H1 (cell line): ENCODE data around the gene ONECUT2. TPM values are rescaled to one million over a fixed set of nuclear protein-coding genes. Genes with fewer than 3 reads are reported as not detected.

Experiments used
- CTCF ChIA-PET: fragments of 300-600 bp; sonication (Branson Sonifier 250); formaldehyde crosslinking; loops from one replicate; lab custom pipeline; 2021; ENCODE audit not compliant: partially characterized antibody; lab: Charles Lee
- POLR2A ChIA-PET: fragments of 300-600 bp; sonication (Branson Sonifier 250); formaldehyde crosslinking; loops from one replicate; lab custom pipeline; 2021; ENCODE audit warnings: inconsistent platforms; ENCODE audit not compliant: partially characterized antibody; lab: Charles Lee
- DNase-seq, 2 experiments: peaks; one replicate each; pipeline versions ENCODE4 v3.0.0 to v3.0.0-alpha.2; 2010 to 2022; ENCODE audit warnings: low spot score in 2 of 2, low read depth in 1 of 2, mixed read lengths in 1 of 2
- FAIRE-seq: peaks from 2 replicates; lab custom pipeline; 2011; peaks lifted over from hg19 to GRCh38; lab: Jason Lieb, UNC
- H2AFZ ChIP-seq: 2 replicates; pipeline ENCODE4 v1.8.1; 2012; ENCODE audit warnings: low read length, inconsistent platforms
- H2AK5ac ChIP-seq: 2 replicates; pipeline ENCODE4 v1.6.1; 2013; ENCODE audit warnings: low read depth, low read length
- H2BK120ac ChIP-seq: replicated peaks from 2 replicates; pipeline ENCODE3; 2013; ENCODE audit warnings: low read depth, low read length, inconsistent platforms
- H2BK12ac ChIP-seq: 2 replicates; pipeline ENCODE4 v1.6.1; 2013; ENCODE audit warnings: low read depth, low read length
- H2BK15ac ChIP-seq: 2 replicates; pipeline ENCODE4 v1.6.1; 2013; ENCODE audit warnings: low read length
- H2BK20ac ChIP-seq: 2 replicates; pipeline ENCODE4 v1.6.1; 2013; ENCODE audit warnings: low read length
- H2BK5ac ChIP-seq: 2 replicates; pipeline ENCODE4 v1.6.1; 2013; ENCODE audit warnings: low read depth, low read length
- H3K14ac ChIP-seq: 2 replicates; pipeline ENCODE4 v1.6.1; 2013; ENCODE audit warnings: inconsistent platforms; ENCODE audit not compliant: insufficient read length
- H3K18ac ChIP-seq: 2 replicates; pipeline ENCODE4 v1.6.1; 2013; ENCODE audit warnings: low read length; ENCODE audit errors: extremely low read depth
- H3K23ac ChIP-seq: 2 replicates; pipeline ENCODE4 v1.6.1; 2013; ENCODE audit warnings: inconsistent platforms; ENCODE audit not compliant: insufficient read length
- H3K23me2 ChIP-seq: 2 replicates; pipeline ENCODE4 v1.6.1; 2013; ENCODE audit warnings: low read depth, low read length
- H3K27ac ChIP-seq: 2 replicates; pipeline ENCODE4 v1.6.1; 2011; ENCODE audit warnings: low read depth, low read length, inconsistent platforms
- H3K27me3 ChIP-seq, 4 experiments: replicated peaks in 1 of 4; 1 replicate in 1 of 4; 2 replicates in 3 of 4; pipeline versions ENCODE4 v1.6.1 to v1.8.1; 2011 to 2013; ENCODE audit warnings: low read length in 3 of 4, mild to moderate bottlenecking in 3 of 4, inconsistent platforms in 2 of 4, mixed read lengths in 2 of 4, moderate library complexity in 1 of 4; ENCODE audit not compliant: control insufficient read depth in 3 of 4, insufficient read depth in 3 of 4; ENCODE audit errors: extremely low read depth in 1 of 4
- H3K36me3 ChIP-seq, 4 experiments: 2 replicates each; pipeline versions ENCODE4 v1.6.1 to v1.8.1; 2011 to 2013; ENCODE audit warnings: mild to moderate bottlenecking in 4 of 4, low read length in 3 of 4, moderate library complexity in 2 of 4, control low read depth in 1 of 4, inconsistent platforms in 1 of 4; ENCODE audit not compliant: insufficient read depth in 4 of 4, control insufficient read depth in 2 of 4
- H3K4ac ChIP-seq: replicated peaks from 2 replicates; pipeline ENCODE3; 2013; ENCODE audit warnings: low read length, low read depth, mixed read lengths, inconsistent platforms; ENCODE audit not compliant: insufficient read length
- H3K4me1 ChIP-seq, 4 experiments: replicated peaks in 1 of 4; 1 replicate in 1 of 4; 2 replicates in 3 of 4; pipeline versions ENCODE4 v1.6.1 to v1.8.1; 2011 to 2013; ENCODE audit warnings: low read length in 3 of 4, inconsistent platforms in 2 of 4, mixed read lengths in 1 of 4; ENCODE audit not compliant: insufficient read depth in 4 of 4, control insufficient read depth in 3 of 4
- H3K4me2 ChIP-seq, 2 experiments: 2 replicates each; pipeline versions ENCODE4 v1.6.1 to v1.8.1; 2011 to 2013; ENCODE audit warnings: low read depth in 2 of 2, low read length in 2 of 2, control low read depth in 1 of 2, inconsistent platforms in 1 of 2, mild to moderate bottlenecking in 1 of 2; ENCODE audit not compliant: insufficient read depth in 1 of 2
- H3K4me3 ChIP-seq, 4 experiments: fragments of 200-600, 300-600 bp in 1 of 4; sonication (generic), shearing (Covaris generic), sonication (Bioruptor Twin) in 1 of 4; 2 replicates each; pipeline versions ENCODE4 v1.5.1 to v1.8.1; 2011 to 2016; ENCODE audit warnings: low read length in 4 of 4, low read depth in 3 of 4, control low read depth in 2 of 4, inconsistent platforms in 2 of 4, mild to moderate bottlenecking in 2 of 4, mixed read lengths in 1 of 4, moderate library complexity in 1 of 4; ENCODE audit not compliant: insufficient read depth in 2 of 4; ENCODE audit errors: extremely low read depth in 1 of 4
- H3K56ac ChIP-seq: replicated peaks from 2 replicates; pipeline ENCODE3; 2013; ENCODE audit warnings: low read depth, mild to moderate bottlenecking, mixed read lengths, low read length, inconsistent platforms; ENCODE audit not compliant: insufficient read length
- H3K79me1 ChIP-seq: 2 replicates; pipeline ENCODE4 v1.6.1; 2013; ENCODE audit warnings: low read depth, low read length, control low read depth
- H3K79me2 ChIP-seq, 2 experiments: 2 replicates each; pipeline versions ENCODE4 v1.6.1 to v1.8.1; 2012 to 2013; ENCODE audit warnings: low read length in 2 of 2, mild to moderate bottlenecking in 2 of 2, inconsistent platforms in 1 of 2; ENCODE audit not compliant: insufficient read depth in 2 of 2, control insufficient read depth in 1 of 2
- H3K9ac ChIP-seq, 4 experiments: replicated peaks in 1 of 4; 1 replicate in 1 of 4; 2 replicates in 3 of 4; pipeline versions ENCODE4 v1.6.1 to v1.8.1; 2011 to 2013; ENCODE audit warnings: low read depth in 3 of 4, low read length in 3 of 4, control low read depth in 2 of 4, mild to moderate bottlenecking in 2 of 4, moderate library complexity in 2 of 4, inconsistent platforms in 1 of 4; ENCODE audit errors: extremely low read depth in 1 of 4
- H3K9me3 ChIP-seq, 2 experiments: 2 replicates each; pipeline versions ENCODE4 v1.6.1 to v1.8.1; 2012 to 2013; ENCODE audit warnings: mild to moderate bottlenecking in 2 of 2, moderate library complexity in 2 of 2, control low read depth in 1 of 2, inconsistent platforms in 1 of 2, low read depth in 1 of 2, low read length in 1 of 2, mixed read lengths in 1 of 2; ENCODE audit not compliant: insufficient read depth in 2 of 2
- H4K20me1 ChIP-seq, 2 experiments: replicated peaks in 1 of 2; 2 replicates each; pipeline versions ENCODE3 to v1.8.1; 2011 to 2013; ENCODE audit warnings: inconsistent platforms in 2 of 2, low read length in 2 of 2, mild to moderate bottlenecking in 1 of 2; ENCODE audit not compliant: insufficient read depth in 2 of 2, control insufficient read depth in 1 of 2
- H4K5ac ChIP-seq: 2 replicates; pipeline ENCODE4 v1.6.1; 2013; ENCODE audit warnings: low read length, low read depth, mixed read lengths, inconsistent platforms; ENCODE audit not compliant: insufficient read length
- H4K8ac ChIP-seq: 2 replicates; pipeline ENCODE4 v1.8.0; 2013; ENCODE audit warnings: mild to moderate bottlenecking, moderate library complexity, low read length, inconsistent platforms; ENCODE audit not compliant: insufficient read depth; ENCODE audit errors: extremely low read depth
- H4K91ac ChIP-seq: replicated peaks from 2 replicates; pipeline ENCODE3; 2013; ENCODE audit warnings: low read length, mixed read lengths, inconsistent platforms; ENCODE audit not compliant: insufficient read length
- BACH1 ChIP-seq: IDR thresholded peaks from 2 replicates; pipeline ENCODE4 v1.6.1; 2012; ENCODE audit warnings: low read length, improper control_type of control experiment
- EP300 ChIP-seq, 2 experiments: IDR thresholded peaks; 1 replicate in 1 of 2; 2 replicates in 1 of 2; pipeline ENCODE4 v1.6.1; 2011 to 2012; ENCODE audit warnings: low read depth in 2 of 2, low read length in 2 of 2, mild to moderate bottlenecking in 2 of 2, borderline replicate concordance in 1 of 2, inconsistent platforms in 1 of 2, moderate library complexity in 1 of 2
- FOSL1 ChIP-seq: IDR thresholded peaks from 2 replicates; pipeline ENCODE4 v1.6.1; 2011; ENCODE audit warnings: mild to moderate bottlenecking, low read depth, low read length, moderate library complexity; ENCODE audit not compliant: insufficient read depth
- JUND ChIP-seq: IDR thresholded peaks from 2 replicates; pipeline ENCODE4 v1.6.1; 2011; ENCODE audit warnings: mild to moderate bottlenecking, improper control_type of control experiment, low read length
- KDM4A ChIP-seq: IDR thresholded peaks from one replicate; pipeline ENCODE4 v1.7.1; 2012; ENCODE audit warnings: low read depth, mild to moderate bottlenecking, moderate library complexity, low read length, inconsistent platforms; ENCODE audit not compliant: severe bottlenecking
- MAFK ChIP-seq: IDR thresholded peaks from 2 replicates; pipeline ENCODE4 v1.6.1; 2012; ENCODE audit warnings: low read depth, mild to moderate bottlenecking, improper control_type of control experiment, low read length
- RFX5 ChIP-seq: IDR thresholded peaks from 2 replicates; pipeline ENCODE4 v1.6.1; 2011; ENCODE audit warnings: low read depth, low read length, improper control_type of control experiment, borderline replicate concordance
- SAP30 ChIP-seq: fragments of 300-600 bp; sonication (generic); IDR thresholded peaks from 2 replicates; pipeline ENCODE4 v1.7.1; 2012; ENCODE audit warnings: low read length, moderate library complexity, mild to moderate bottlenecking, inconsistent platforms; ENCODE audit not compliant: insufficient read depth, insufficient replicate concordance
- SIN3A ChIP-seq, 2 experiments: IDR thresholded peaks in 1 of 2; conservative IDR thresholded peaks in 1 of 2; 2 replicates each; pipeline ENCODE4 v1.6.1; 2011 to 2012; ENCODE audit warnings: low read length in 2 of 2, improper control_type of control experiment in 1 of 2, low read depth in 1 of 2, mild to moderate bottlenecking in 1 of 2
- SIX5 ChIP-seq: IDR thresholded peaks from 2 replicates; pipeline ENCODE4 v1.6.1; 2011; ENCODE audit warnings: mild to moderate bottlenecking, low read depth, low read length
- TCF12 ChIP-seq: IDR thresholded peaks from 2 replicates; pipeline ENCODE4 v1.6.1; 2011; ENCODE audit warnings: low read depth, mild to moderate bottlenecking, low read length
- ZNF274 ChIP-seq: IDR thresholded peaks from 2 replicates; pipeline ENCODE4 v1.7.0; 2012; ENCODE audit warnings: low read length, borderline replicate concordance; ENCODE audit errors: extremely low read depth
- WGBS, 2 experiments: shearing (Covaris generic) in 1 of 2; methylation state at CpG; one replicate each; pipeline versions ENCODE4 v1.1.6 to v1.1.7; 2013 to 2015; ENCODE audit warnings: low lambda C conversion rate in 2 of 2, mixed read lengths in 2 of 2, inconsistent platforms in 1 of 2, low coverage in 1 of 2, missing lambda C conversion rate in 1 of 2; ENCODE audit not compliant: insufficient replicate concordance in 2 of 2, insufficient coverage in 1 of 2, insufficient read length in 1 of 2; ENCODE audit errors: extremely low coverage in 1 of 2, missing lambda C conversion rate in 1 of 2; 5-methylcytosine and 5-hydroxymethylcytosine counted together
- polyA plus RNA-seq, 7 experiments: library from polyadenylated mRNA; depleted of rRNA in 3 of 7; stranded (reverse) in 5 of 7; unstranded in 2 of 7; fragments of >200 nt in 5 of 7; fragments of 200-250 nt in 2 of 7; gene quantifications; 1 replicate in 5 of 7; 2 replicates in 1 of 7; 4 replicates in 1 of 7; pipeline versions ENCODE4 v1.2.1 to v1.2.3, GENCODE V29; 2011 to 2013; ENCODE audit warnings: missing spikeins in 2 of 7, mixed read lengths in 2 of 7
- total RNA-seq: library from RNA; stranded (reverse); fragmentation: NEBNext Ultra II Directional; extraction: Animal tissue kit (Norgen Biotek cat#: 25700); gene quantifications from 2 replicates; pipeline ENCODE4 v1.2.1, GENCODE V29; 2021
- TF ChIP-seq, protein P1 (sequence below): IDR thresholded peaks from 2 replicates; pipeline ENCODE4 v1.6.1; 2012; ENCODE audit warnings: low read length, inconsistent platforms

ONECUT2 gene
- total and polyA plus RNA-seq, 2 of the 8 experiments (the other 6 are each of a cell fraction or from before 2014, with no cell fraction given), result 0.38 to 1.9 TPM

DNA sequence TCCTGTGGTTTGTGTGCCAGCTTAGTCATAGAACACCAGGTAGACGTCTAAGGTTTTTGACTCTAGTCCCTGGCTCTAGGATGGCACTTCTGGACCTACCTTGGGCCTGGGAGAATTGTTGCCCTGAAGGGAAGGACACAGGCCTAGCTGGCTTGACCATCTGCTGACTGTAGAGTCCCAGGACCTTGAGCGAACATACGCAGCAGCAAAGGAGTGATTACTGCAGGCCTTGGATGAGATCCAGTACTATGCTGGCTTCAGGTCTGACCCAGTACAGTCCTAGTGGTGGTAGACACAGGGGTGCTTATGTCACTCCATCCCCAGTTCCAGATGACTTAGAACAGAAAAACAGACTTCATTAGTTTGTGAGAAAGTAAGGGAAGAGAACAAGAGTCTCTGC, 45.1 kb upstream of the ONECUT2 start:
- POLR2A ChIA-PET, result no interaction called here
- no peak overlapping the region for H2AFZ ChIP-seq
- no peaks in the 10 kb centered on the region for H3K4me1 ChIP-seq
- CTCF ChIA-PET, result interaction anchor here (0.8 kb wide), 1 partner anchor 118 kb away, joined by 3 read pairs; no protein-coding TSS in a partner anchor
- no peaks in the 10 kb centered on the region for H3K9me3 ChIP-seq
- H2BK20ac ChIP-seq, result no peak overlapping the region
- no peak overlapping the region for H3K14ac ChIP-seq
- no peak overlapping the region for H4K8ac ChIP-seq
- H3K27ac ChIP-seq, result no peak overlapping the region
- WGBS, 2 experiments, result 64% methylated on average over 3 of the region's 3 CpGs; no CpG with 5 or more reads in 1 of the 2 experiments
- FAIRE-seq, result no peak
- no peak overlapping the region for H2BK120ac ChIP-seq
- no peak overlapping the region for H3K18ac ChIP-seq
- H3K27me3 ChIP-seq, result no peaks in the 10 kb centered on the region
- H3K23me2 ChIP-seq, result no peaks in the 10 kb centered on the region
- no peak overlapping the region for H3K23ac ChIP-seq
- no peak overlapping the region for H3K4ac ChIP-seq
- DNase-seq, result no peak
- no peak overlapping the region for H3K56ac ChIP-seq
- no peak overlapping the region for H4K91ac ChIP-seq
- no peak overlapping the region for H3K4me3 ChIP-seq
- H2AK5ac ChIP-seq, result no peak overlapping the region
- H3K4me2 ChIP-seq, result no peak overlapping the region
- no peaks in the 10 kb centered on the region for H4K20me1 ChIP-seq
- H3K36me3 ChIP-seq, result no peaks in the 10 kb centered on the region
- no peaks in the 10 kb centered on the region for H3K79me1 ChIP-seq
- no peak overlapping the region for H2BK5ac ChIP-seq
- H2BK15ac ChIP-seq, result no peak overlapping the region
- no peak overlapping the region for H3K9ac ChIP-seq
- no peak overlapping the region for H2BK12ac ChIP-seq
- H4K5ac ChIP-seq, result no peak overlapping the region
- no peaks in the 10 kb centered on the region for H3K79me2 ChIP-seq
- TF ChIP-seq TCF12 (no peak), ZNF274 (no peak), JUND (no peak), SAP30 (no peak), MAFK (no peak), SIX5 (no peak), SIN3A (conservative IDR thresholded peaks at IDR 0.05 in 1 of 2, IDR thresholded peaks at IDR 0.05 in 1 of 2; ENCODE audit: low read depth in 1 of 2, low read length in 2 of 2) (no peak), FOSL1 (no peak), KDM4A (no peak), EP300 (IDR thresholded peaks at IDR 0.05; ENCODE audit: borderline replicate concordance in 1 of 2, low read depth in 2 of 2, low read length in 2 of 2) (no peak), BACH1 (no peak), RFX5 (no peak)
- TF ChIP-seq, protein P1, sequence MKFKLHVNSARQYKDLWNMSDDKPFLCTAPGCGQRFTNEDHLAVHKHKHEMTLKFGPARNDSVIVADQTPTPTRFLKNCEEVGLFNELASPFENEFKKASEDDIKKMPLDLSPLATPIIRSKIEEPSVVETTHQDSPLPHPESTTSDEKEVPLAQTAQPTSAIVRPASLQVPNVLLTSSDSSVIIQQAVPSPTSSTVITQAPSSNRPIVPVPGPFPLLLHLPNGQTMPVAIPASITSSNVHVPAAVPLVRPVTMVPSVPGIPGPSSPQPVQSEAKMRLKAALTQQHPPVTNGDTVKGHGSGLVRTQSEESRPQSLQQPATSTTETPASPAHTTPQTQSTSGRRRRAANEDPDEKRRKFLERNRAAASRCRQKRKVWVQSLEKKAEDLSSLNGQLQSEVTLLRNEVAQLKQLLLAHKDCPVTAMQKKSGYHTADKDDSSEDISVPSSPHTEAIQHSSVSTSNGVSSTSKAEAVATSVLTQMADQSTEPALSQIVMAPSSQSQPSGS, result no peak
